ENCODE results near the gene ADCK2.
A peak's percentile ranks its signal among the peaks of the same experiment; 100 is the strongest.
"Not testable (repeated sequence)": the region's sequence is repeated elsewhere in the genome, so short reads cannot be mapped to it uniquely, and the experiment has no call there.

The ADCK2 gene

DNA sequence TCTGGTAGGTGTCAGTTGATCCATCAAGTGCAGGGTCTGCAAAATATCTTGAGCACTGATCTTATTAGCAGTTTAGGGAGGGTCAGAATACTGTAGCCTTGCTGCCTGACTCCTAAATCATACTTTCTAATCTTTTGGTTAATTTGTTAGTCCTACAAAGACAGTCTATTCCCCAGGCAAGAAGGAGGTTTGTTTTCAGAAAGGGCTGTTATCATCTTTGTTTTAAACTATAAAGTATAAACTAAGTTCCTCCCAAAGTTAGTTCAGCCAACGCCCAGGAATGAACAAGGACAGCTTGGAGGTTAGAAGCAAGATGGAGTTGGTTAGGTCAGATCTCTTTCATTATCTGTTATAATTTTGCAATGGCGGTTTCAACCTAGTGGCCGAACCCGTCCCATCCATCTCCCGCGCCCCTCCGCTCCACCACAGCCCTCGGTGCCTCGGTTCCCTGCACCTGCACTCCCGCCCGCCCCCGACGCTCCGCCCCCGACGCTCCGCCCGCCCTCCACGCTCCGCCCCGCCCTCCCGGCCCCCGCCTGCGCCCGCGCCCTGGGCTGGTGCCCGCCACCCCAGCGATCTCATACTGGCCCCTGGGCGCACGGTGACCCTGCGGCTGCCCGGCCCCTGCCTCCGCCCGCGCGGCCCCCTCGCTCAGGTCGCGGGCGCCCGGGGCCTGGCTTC, at the start of gene ADCK2:
Gene ADCK2, plus strand, starts transcription at position 564 of the 681 bp plus-strand sequence. CDS start 386 bp downstream, outside the sequence.
- no peak for DNase-seq

DNA sequence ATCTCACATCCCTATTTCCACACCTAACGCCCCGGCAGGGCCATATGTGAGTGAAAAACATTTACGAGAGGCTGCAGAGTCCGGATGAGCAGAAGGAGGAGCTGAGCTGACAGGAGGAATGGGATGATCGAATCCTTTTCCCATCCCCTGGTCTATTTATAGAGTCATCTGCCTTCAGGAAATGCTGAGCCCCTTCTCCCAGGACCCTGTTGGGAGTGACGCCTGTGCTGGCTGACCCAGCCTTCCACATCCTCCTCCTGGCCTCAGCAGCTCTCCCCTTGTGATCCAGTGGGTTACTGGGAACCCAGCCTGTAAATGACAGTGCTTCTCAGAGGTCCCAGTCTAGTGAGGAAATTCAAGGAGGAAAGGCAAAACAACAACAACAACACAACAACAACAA, 48.8 kb upstream of the ADCK2 start:
- no peak for DNase-seq

GRCh38 chr7:140624392-140625191, 48.2 kb upstream of the ADCK2 start:
- DNase-seq = no peak

DNA sequence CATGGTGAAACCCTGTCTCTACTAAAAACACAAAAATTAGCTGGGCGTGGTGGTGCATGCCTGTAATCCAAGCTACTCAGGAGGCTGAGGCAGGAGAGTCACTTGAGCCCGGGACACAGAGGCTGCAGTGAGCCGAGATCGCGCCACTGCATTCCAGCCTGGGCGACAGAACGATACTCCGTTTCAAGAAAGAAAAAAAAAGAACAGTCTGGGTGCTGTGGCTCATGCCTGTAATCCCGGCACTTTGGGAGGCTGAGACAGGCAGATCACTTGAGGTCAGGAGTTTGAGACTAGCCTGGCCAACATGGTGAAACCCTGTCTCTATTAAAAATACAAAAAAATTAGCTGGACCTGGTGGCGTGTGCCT, 47.6 kb upstream of the ADCK2 start:
- DNase-seq = not testable (repeated sequence)

DNA sequence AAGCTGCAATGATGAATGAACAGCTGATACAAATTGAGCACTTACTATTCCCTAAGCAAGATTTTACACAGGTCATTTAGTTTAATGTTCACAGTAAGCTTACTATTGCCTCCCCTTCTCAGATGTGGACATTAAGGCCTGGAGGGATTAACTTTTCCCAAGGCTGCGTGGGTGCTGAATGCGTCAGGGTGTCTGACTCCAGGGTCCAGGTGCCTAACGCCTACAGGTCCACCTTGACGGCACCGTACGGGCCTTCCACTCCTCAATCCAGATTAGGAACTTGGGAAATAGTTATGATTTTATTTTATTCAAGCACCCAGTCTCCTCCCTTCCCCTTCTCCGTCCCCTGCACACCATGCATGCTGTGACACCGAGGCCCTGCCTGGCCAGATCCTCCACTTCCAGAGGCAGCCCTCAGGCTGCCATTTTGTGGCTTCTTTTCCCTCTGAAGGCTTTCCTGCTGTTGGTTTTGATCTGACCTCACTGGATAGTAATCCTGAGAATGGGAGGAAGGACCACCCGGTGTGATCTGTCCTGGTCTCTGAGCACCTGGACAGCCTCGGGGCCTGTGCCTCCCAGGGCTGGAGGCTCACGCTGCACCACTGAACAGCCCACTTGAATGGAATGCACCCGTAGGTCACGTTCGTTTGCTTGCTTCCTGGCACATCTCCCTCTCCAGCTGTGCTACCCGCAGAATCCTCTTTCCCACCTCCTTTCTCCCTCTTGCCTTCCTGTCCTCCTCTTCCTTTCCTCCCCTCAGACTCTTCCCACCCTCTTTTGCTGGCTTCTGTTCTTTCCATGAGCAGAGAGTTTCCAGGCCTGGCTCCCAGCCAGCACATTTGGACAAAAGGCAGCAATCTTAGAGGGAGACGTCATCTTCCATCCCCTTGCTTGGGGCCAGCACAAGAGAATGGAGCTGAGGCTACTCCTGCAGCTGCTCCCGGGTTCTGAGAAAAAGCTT, 46.6 kb upstream of the ADCK2 start:
- peak; percentile 100 for DNase-seq

- no peak for DNase-seq
Observed at GRCh38 chr7:140631021-140631420, 41.7 kb upstream of the ADCK2 start.

GRCh38 chr7:140631602-140632001, 41.1 kb upstream of the ADCK2 start:
- DNase-seq = no peak

DNA sequence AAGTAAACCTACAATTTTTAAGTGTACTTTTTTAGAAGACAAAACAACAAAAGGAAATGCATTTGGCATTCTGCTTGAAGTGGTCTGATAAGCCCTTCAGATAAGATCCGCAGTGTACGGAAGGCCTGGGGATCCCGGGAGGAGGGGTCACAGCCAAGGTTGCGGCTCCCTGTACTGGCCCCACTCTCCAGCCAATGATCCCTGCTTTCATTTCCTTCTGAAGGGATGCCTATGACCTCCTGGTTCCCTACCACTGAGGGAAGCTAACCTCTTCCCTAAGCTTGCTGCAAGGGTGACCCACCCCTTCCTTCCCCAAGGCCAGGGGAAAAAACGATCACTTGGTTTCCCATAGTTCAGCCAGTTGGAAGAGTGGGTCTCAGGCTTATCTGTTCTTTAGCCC, 37.4 kb upstream of the ADCK2 start:
- DNase-seq = no peak

- no peak for DNase-seq
Observed at GRCh38 chr7:140635816-140636215, 36.9 kb upstream of the ADCK2 start.

DNA sequence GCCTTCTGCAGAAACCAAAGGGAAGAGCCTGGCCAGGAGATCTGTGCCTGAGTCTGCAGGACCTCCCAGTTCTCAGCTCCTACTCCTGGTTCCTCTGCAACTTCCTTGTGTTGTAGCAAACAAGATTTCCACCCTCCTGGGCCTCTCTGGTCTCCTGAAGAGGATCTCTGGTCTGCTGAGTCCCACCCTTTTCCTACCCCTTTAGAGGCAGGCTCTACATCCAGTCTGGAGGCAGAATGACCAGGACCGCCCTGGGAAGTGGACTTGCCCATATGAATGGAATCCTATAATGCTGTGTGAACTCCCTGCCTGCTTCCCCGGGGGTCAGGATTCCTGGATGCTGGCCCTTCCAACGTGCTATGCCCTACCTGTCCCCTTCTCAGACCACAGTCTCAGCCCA, 35.3 kb upstream of the ADCK2 start:
- DNase-seq = no peak

GRCh38 chr7:140638173-140638791, 34.5 kb upstream of the ADCK2 start:
- DNase-seq = peak; percentile 61

DNA sequence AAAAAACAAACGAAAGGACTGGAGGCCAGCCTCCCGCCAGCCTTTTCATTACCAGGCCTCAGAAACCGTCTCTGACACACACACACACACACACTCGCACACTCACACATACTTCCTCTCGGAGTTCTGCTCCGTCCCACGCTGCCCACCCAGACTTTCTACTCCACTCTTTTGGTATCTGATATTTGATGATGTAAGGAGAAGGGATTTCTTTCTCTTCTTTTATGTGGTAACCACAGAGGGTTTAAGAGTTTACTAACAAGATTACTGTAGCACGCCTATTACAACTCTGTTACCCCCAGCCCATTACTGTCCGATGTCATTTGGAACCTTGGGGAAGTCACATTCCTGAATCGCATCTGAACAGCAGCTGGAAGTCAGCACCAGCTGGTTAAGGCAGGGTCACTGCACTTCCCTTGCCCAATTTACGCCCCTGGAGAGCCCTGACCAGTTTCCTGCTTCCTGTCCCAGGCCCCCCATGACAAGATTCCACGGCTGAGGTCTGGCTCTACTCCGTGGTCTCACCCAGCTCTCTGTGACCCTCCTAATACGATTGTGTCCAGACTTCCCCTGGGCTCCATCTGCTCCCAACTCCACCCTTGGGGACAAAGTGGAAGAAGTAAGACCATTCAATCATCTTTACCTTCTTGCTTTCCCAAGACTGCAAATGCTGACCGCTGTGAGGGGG, 33.2 kb upstream of the ADCK2 start:
- DNase-seq = no peak

DNA sequence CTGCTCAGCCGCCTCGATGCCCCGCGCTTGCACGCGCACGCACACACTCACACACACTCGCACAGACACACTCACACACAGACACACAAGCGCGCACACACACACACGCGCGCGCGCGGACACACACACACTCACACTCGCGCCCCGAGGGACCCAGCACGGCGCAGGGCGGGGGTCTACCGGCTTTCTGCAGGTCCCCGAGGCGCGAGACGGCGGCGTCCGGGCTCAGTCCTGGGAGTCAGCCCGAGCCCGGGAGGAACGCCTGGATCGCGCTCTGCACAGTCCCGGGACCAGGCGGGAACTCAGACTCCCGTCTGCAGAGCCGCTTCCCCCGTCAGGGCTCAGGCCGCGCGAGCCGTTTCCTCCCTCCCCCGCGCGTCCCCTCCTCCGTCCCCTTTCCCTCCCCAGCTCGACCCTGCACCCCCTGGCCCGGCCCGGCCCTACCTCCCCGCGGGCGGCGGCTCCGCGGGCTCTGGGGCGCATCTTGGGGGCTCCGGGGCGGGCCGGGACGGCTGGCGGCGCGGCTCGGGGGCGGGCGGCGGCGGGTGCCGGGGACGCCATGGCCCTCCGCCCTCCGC, 32.6 kb upstream of the ADCK2 start:
- DNase-seq = no peak

GRCh38 chr7:140640727-140641523, 31.8 kb upstream of the ADCK2 start, which contains the start of gene DENND2A:
Gene DENND2A, minus strand, starts transcription at chr7:140640813. Its CDS starts 38,416 bp downstream, at chr7:140602397.
- no peak for DNase-seq

DNA sequence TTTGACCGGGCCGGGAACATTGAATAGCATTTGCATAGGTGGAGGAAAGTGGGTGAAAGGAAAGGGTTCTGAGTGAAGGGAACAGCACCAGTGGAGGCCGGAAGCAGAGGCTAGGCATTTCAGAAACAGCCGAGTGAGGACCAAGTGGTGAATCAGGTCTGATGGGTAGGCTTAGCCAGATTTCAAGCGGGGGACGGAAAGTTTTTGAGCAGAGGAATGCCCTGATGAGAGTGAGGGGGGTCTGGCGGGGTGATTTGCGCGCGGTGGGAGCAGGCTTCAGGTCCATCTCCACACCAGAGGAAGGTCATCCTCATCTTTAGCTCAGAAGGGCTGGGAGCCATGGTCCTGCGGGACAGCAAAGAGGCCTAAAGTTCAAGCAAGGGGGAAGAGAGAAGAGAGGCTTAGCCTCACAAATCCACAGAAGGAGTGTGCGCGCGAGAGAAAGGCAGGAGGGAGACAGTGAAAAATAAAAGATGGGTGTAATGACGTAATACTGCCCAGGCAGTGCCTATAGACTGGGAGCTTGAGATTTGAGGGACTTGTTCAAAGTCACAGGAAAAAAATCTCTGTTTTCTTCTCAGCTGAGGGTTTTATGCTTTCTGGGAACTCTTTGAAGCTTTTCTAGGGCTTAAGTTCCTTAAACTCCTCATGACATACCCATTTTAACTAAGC, 31.1 kb upstream of the ADCK2 start:
- no peak for DNase-seq

DNA sequence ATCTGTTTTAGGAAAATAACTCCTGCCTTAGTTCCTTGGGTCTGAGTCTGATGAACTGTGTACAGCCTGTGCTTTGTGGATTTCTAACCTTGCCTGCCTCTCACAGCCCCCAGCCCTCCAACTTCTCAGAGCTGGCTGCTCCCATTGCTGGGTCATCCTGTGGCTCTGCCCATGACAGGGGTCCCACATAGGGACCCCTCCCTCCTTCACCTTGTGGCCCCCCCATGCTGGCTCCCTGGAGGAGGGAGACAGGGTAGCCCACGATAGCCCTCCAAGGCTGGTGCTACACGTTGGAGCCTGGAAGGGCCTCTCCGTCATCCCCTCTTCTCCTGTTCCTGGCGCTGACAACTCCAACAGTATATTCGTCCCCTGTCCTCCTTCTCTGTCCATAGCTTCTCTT, 29.3 kb upstream of the ADCK2 start:
- no peak for DNase-seq

DNA sequence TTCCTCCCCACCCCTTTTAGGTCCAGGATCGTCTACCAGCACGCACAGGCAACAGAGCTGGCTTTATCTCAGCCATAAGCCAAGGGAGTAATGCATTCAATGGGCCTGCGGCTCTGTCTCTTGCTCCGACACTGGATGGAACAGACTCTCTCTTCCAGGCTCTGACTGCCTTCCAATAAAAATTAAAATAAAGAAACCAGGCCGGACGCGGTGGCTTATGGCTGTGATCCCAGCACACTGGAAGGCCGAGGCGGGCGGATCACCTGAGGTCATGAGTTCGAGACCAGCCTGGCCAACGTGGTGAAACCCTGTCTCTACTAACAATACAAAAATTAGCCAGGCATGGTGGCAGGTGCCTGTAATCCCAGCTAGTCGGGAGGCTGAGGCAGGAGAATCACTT, 28.0 kb upstream of the ADCK2 start:
- not testable (repeated sequence) for DNase-seq

GRCh38 chr7:140645166-140645900, 27.4 kb upstream of the ADCK2 start:
- no peak for DNase-seq

DNA sequence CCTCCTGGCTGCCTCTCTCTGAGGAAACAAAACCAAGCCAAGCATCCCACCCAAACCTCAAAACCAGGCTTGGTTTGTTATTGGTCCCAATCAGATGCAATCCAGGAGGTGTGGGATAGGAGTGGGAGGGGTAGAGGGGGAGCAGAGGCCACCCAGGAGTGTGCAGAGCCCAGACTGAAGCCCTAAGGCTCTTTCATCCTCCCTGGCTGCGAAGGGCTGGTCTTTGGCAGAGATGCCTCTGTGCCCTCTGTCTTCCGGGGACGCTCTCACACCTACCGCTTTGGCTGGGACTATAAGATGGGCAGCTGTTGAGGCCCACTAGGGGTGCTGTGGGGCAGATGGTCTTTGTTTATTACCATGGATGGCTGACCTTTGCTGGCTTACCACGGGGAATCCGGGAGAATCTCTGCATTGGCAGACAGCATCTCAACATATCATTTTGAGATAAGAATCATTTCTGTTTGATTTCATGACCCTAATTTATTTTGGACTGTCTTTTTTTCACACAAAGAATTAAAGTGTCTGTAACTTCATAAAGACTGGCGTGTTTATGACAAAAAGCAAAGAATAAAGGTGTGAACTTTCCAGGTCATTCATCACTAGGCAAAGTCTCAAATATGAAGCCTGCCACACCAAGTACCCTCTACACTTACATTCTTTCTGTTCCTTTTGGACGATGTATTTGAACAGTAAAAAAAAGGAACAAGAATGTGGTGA, 25.7 kb upstream of the ADCK2 start:
- DNase-seq = peak; percentile 51

All from NCI-H226 (cell line).